HG03066 (cell line): ENCODE data around the gene NUDT16.
A peak's percentile ranks its signal among the peaks of the same experiment; 100 is the strongest.

Experiments
- ATAC-seq: cut with Tn5 transposase; IDR thresholded peaks from one replicate; pipeline ENCODE4 v1.9.1; 2021; ENCODE audit warnings: low read depth; ENCODE audit not compliant: unreplicated experiment

The NUDT16 gene

DNA sequence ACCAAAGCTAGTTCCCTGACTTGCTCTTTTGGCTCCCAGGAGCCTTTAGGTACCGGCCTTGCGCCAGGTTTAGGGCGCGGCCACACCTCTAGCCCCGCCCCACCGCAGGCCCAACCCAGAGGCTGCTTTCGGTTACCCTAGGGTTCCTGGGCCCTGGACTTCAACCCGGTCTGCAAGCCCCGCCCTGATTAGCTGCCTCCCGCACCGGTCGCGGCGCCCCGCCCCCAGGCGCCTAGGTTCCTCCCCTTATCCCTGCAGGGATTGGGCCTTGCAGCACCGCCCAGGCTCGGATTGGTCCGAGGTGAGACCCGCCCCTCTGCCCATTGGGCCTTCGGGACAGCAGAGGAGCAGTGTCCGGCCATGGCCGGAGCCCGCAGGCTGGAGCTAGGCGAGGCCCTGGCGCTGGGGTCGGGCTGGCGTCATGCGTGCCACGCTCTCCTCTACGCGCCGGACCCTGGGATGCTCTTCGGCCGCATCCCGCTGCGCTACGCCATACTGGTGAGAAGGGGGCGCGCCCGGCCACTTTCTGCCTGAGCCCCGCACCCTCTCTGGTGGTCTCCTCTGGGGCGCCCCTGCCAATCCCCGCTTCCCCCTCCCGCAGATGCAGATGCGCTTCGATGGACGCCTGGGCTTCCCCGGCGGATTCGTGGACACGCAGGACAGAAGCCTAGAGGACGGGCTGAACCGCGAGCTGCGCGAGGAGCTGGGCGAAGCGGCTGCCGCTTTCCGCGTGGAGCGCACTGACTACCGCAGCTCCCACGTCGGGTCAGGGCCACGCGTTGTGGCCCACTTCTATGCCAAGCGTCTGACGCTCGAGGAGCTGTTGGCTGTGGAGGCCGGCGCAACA is at the start of gene NUDT16:
TSS of gene NUDT16 (plus strand) at position 330 of the 847 bp plus-strand sequence. CDS start at position 361, 31 bp downstream.
- ATAC-seq = peak; percentile 96

DNA sequence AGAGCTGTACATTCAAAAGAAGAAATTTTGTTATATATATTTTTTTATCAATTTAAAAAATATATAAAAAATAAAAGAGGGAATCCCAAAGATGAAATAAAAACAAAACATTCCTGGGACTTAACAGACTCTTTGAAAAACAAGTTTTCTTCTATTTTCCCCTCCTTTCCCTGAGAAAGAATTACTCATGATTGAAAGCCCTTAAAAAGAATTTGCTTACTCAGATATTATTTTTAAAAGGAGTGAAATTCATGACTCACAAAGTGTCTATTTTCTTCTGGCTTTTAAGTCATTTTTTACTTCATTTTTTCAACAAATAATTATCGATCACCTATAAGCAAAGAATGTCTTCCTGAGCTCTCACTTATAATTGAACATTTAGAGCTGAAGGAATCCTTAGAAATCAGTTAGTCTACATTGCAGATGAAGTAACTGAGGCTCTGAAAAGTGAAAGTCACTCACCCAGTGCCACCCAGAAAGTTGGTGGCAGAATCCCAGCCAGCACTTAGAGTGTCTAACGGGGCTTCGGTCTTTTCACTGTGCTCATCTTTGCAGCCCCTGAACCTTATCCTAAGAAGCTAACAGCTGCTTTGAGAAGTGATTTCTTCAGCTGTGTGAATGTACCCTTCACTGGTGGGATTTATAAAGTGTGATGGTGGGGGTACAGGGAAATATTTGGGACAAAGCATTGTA is 42.5 kb upstream of the NUDT16 start:
- no peak for ATAC-seq

DNA sequence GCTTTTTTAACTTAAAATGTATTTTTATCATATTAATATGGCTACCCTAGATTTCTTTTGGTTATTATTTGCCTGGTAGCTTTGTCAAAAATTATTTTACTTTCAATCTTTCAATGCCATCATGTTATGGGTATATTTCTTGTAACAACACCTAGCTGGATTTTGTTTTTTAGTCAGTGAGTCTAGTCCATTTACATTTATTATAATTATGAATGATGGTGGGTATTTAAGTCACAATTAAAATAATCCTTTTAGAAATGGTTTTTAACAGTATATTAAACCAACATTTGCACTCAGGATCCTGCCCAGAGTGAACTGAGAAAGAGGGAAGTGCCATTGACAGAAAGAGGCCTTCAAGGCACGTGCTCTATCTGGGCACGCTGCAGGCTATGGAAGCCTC is 39.8 kb upstream of the NUDT16 start:
- ATAC-seq = no peak

DNA sequence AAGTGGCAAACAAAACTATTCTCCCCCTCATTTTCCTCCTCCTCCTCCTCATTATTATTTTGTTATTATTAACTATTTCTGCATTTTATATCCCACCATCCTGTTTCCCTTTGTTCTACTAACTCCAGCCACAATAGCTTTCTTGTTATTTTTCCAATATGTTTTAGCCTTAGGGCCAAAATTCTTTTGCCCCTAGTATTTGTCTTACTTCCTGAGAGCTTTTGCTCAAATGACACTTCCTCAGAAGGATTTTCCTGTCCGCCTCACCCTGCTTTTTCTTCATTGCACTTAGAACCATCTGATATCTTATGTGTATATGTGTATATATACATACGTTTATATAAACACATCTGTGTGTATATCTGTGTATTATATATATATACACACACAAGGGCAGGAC is 32.7 kb upstream of the NUDT16 start:
- no peak for ATAC-seq

DNA sequence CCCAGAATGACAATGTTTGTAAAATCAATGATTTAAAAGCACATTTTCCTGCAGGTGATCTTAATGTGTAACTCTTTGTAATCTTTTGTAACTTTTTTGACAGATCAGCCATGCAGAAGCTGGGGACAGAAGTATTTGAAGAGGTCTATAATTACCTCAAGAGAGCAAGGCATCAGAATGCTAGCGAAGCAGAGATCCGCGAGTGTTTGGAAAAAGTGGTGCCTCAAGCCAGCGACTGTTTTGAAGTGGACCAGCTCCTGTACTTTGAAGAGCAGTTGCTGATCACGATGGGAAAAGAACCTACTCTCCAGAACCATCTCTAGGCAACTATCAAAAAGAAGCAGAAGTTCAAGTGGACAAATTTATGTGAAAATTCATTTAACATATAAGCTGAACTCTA is 32.1 kb upstream of the NUDT16 start:
- ATAC-seq = no peak

DNA sequence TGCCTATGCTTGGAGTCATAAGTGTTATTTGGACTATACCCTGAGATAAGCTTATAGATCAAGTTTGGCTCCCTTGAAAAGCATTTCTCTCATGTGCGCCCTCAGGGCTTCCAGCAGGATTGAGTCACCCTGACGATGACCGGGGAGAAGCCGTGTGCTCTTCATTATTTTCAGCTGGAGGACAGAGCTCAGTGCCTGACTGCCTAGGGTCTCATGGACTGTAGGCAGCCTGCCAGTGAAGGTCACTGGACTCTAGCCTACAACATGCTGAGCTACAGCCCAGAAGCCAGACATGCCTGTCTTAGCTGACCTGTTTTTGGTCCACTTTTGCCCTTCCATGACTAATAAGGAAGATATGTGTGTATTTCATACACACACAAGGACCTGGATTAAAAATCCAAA is 31.6 kb upstream of the NUDT16 start:
- no peak for ATAC-seq

DNA sequence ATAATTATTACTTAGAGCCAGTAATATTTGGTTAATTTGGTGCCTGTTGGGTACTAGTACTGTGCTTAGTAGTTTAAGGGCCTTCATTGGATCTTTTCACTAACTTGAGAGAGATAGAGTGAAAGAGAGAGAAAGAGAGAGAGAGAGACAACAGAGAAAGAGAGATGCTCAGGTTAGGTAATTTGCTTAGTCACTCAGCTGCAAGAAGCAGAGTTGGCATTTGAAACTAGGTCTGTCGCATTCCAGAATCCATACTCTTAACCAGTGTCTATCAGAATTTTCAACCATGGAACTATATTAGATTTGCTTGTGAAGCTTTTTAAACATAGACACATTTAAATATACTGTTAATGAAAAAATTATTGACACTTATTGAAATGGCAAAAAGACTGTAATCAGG is 31.1 kb upstream of the NUDT16 start:
- ATAC-seq = no peak

DNA sequence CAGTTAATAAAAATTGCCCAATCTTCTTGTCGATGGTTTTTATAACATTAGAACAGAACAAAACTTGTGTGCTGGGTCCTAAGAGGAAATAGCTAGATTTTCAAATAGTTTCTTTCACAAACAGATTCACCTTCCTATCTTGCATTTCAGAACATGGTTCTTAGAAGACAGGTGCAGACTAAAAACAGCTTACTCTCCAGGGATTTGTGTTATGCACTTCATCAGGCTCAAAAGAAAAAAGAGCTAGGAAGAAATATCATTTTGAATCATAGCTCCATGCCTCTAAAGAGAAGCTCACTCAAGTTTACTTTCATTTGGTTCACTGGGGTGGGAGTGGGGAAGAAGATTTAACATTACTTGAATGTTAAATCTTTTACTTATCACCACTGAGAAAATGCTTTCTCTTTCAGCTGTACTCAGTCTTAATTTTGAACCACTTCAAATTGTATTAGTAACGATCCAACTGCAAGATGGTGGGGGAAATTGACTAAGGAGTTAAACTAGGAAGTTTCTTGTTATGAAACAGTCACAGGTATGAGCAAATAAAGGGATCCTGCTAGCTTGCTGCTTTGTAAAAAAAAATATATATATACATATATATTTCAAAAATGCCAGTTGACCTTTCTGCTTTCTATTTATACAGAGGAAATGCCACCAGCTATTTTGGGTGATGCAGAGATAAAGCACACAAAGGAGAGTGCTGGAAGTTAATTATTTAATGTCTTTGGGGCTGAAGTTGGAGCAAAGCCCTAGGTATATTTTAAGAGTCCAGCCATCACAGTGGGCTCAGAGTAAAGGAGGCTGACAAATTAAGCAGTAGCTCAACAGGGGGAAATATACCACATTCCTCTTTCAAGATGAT is 28.3 kb upstream of the NUDT16 start:
- ATAC-seq = no peak

DNA sequence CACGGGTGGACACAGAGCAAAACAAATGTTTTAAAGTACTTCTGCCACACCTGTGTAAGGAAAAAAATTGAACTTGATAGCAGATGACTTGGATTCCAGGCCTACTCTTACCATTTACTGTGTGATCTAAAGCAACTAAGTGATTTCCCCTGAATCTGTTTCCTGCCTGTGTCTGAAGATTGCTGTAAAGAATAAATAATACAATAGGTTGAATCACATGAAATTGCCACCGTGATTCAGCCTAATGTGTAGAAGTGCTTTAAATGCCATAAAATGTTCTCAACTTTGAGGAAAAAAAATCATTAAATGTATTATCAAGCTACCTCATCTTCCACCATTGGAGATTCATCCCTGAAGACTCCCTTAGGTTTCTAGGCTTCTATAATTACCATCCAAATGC is 27.6 kb upstream of the NUDT16 start:
- ATAC-seq = no peak

DNA sequence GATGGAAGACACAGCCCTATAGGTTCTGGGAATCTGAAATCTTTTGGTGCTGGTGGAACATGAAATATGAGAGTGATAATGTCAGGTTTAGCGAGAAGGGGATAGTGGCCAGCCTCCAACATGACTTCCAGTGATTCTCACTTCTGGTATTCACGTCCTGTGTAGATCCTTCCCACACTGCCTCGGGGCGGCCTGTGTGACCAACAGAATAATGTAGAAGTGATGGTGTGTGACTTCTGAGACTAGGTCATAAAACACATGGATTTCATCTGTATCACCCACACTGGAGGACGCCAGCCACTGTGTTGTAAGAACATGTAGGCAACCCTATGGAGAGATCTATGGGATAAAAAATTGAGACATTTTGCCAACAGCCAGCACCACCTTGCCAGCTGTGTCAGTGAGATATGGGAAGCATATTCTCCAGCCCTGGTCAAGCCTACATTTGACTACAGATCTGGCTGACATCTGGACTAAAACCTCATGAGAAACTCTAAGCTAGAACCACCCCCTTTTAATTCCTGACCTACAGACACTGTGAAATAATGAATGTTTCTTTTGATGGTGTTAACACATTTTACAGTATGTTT is 25.5 kb upstream of the NUDT16 start:
- no peak for ATAC-seq

DNA sequence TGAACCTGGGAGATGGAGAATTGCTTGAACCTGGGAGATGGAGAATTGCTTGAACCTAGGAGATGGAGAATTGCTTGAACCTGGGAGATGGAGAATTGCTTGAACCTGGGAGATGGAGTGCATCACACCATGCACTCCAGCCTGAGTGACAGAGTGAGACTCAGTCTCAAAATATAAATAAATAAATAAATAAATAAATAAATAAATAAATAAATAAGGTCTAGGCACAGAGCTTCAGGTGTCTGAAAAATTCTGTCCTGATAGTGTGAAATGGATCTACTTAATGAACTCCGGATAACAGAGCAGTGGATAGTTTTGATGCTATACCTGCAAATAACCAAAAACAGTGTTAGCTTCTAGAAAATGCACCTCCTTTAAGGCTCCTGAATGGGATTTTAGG is 24.3 kb upstream of the NUDT16 start:
- ATAC-seq = no peak

DNA sequence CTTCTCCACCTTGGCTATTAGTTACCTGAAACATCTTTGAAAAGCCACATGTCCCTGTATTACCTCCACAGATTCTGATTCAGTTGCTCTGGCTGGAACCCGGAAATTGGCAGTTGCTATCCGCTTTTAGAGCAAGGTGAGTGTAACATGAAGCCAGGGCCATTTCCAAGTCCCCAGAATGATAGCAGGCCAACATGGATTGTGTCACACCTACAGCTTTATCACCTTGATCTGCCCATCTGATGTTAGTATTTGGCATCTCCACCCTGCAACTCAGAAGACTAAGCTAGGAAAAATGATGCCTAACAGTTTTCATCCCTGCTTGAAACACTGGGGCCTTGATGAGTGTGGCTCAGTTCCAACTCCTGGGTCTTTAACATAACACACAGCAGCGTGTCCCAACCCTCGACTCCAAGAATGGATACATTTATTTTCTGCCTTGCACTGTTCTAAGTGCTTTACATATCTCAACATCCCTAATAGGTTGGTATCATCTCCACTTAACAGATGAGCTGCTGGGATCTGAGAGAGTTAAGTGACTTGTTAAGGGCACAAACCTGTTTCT is 21.3 kb upstream of the NUDT16 start:
- ATAC-seq = no peak

DNA sequence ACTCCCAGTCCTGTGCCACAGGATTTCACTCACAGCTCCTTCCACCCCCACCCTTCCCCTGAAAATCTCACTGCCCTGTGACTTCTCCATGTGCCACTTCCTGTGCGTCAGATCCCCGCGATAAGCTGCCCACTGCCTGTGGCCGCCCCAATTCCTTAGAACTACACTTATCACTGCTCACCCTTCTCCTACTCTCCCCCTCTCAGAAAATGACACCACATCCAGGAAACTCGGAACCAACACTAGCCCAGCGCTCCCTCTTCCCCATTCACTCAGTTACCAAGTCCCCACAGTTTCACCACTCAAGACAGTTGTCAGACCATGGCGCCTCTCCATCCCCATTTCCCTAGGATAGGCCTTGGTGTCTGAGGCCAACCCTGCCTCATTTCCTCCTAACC is 20.5 kb upstream of the NUDT16 start:
- peak; percentile 2 for ATAC-seq

DNA sequence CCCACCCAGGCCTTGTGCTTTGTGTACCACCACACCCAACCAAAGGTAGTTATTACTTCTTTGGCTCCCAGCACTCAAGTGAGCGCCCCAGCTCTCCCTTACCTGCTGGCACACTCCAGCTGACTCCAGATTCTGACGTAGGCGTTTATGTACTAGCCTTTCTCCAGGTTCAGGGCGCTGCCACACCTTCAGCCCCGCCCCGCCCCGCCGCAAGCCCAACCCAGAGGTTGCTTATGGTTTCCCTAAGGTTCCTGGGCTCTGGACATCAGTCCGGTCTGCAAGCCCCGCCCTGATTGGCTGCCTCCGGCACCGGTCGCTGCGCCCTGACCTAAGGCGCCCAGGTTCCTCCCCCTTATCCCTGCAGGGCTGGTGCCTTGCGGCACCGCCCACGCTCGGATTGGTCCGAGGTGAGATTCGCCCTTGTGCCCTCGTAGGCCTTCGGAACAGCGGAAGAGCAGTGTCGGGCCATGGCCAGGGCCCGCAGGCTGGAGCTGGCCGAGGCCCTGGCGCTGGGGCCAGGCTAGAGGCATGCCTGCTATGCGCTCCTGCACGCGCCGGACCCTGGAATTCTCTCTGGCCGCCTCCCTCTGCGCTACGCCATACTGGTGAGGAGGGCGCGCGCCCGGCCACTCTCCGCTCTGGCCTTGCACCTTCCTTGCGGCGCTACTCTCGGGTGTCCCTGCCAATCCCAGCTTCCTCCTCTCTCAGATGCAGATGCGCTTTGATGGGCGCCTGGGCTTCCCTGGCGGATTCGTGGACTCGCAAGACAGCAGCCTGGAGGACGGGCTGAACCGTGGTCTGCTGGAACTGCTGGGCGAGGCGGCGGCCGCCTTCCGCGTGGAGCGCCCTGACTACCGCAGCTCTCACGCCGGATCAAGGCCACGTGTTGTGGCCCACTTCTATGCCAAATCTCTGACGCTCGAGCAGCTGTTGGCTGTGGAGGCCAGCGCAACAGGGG is 19.8 kb upstream of the NUDT16 start:
- peak; percentile 97 for ATAC-seq

DNA sequence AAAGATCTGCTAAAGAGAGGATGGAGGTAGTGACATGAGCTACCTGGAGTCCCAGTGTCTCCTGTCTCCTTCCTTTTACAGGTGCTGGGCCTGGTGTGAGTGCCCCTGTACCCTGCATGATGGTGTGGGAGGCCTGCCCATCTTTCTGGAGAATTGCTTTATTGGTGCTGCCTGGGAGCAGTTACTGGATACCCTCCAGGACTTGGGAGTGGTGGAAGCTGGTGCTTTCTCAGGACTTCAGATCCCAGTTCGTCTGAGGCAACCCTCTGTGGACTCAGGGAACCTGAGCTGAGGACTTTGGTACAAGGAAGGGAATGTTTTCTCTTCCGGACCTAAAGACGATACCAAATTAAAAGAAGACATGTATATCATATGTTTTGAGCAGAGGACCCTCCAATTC is 18.3 kb upstream of the NUDT16 start:
- ATAC-seq = no peak

DNA sequence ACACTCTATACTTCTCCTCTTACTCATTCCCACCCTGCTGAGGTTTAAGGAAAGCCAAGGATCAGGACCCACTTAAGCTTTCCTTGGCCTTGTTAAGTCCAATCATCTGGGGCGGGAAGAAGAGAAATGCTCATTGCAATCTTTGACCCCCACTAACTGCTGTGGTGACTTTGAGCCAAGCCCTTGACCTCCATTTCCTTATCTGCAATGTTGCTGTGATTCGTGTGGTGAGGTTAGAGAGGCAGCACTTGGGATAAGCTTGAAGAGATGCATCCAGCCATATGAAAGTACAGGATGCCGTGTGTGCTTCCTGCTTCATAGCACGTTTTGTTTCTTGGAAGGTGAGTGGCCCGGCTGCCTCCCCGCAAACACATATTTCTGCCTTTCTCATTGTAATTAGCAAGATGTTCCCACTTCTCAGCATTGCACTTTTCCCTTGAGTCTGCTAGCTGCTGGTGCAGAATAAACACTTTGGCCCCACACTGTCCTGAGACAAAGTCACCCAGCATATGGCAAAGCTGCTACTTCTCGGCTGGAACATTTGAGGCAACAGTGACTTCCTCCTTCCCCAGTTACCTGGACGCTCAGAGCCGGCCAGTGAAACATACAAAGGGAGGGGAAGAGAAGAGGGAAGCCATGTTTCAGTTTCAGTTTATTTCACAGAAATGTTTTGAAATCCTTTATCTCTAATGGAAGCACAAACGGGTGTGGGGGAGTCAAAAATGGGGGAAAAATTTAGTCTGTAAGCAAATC is 10.5 kb upstream of the NUDT16 start:
- no peak for ATAC-seq

DNA sequence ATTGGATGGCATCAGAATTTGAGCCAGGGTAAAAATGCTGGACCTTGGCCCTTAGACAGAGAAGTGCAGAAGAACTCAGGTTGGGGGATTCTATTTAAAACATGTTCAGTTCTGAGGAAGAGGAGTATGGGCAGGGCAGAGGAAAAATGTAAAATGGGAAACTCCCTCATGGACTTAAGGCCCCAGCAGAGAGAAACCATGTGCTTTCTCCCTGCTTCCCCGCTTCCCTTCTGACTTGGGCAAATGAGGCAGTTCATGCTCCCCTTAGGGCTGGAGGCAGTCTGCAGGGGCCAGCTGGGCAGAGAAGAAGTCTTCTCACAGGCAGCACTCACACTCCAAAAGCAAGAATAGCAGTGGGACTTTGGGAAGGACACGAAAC is 9.9 kb upstream of the NUDT16 start:
- no peak for ATAC-seq

DNA sequence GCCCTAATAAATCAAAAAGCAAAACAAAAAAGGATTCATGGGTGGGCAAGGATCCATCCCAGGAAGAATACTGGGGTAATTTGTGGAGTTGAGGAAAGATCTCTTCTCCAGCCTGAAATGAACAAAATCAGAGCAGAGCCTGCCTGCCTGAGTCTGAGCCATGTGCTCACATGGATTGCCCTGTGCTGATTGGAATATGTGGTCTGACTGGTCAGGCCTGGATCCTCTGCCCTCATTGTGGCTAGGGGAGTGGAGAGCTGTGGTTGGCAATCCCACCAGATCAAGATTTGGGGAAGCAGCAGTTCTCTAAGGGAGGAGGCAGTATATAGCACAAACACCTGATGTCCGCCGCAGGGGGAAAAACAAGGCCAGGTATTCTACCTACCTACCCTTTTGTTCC is 6.8 kb upstream of the NUDT16 start:
- ATAC-seq = no peak
